Measurements from ENCODE around the gene ZFYVE28.

DNA sequence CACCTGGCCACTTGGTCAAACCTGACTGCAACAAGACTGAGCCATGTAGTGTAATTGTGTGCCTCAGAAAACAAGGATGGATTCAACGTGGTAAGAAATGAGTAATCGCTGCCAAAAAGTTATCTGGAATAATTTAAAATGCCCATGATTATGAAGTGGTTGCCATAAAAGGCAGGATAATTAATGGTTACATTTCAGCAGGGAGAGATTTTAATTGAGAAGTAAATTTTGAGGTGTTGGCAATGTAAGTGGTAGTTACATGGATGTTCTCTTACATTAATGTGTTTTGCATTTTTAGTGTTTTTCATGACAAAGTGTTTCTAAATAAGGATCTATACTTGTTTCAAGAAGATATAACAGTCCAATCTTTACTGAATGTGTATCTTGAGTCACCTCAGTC is 192.2 kb downstream of the ZFYVE28 start:
- TF ChIP-seq, protein P1, sequence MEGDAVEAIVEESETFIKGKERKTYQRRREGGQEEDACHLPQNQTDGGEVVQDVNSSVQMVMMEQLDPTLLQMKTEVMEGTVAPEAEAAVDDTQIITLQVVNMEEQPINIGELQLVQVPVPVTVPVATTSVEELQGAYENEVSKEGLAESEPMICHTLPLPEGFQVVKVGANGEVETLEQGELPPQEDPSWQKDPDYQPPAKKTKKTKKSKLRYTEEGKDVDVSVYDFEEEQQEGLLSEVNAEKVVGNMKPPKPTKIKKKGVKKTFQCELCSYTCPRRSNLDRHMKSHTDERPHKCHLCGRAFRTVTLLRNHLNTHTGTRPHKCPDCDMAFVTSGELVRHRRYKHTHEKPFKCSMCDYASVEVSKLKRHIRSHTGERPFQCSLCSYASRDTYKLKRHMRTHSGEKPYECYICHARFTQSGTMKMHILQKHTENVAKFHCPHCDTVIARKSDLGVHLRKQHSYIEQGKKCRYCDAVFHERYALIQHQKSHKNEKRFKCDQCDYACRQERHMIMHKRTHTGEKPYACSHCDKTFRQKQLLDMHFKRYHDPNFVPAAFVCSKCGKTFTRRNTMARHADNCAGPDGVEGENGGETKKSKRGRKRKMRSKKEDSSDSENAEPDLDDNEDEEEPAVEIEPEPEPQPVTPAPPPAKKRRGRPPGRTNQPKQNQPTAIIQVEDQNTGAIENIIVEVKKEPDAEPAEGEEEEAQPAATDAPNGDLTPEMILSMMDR (IDR thresholded peaks at IDR 0.05; ENCODE audit: insufficient read depth, low read length, poor library complexity, severe bottlenecking), result no peak
- no peak for TF ChIP-seq EZH2phosphoT487 (conservative IDR thresholded peaks at IDR 0.05; ENCODE audit: low read length)

Measured in SU-DHL-6 (cell line).